HL-60/S4 (cell line): ENCODE data around the gene WDFY3.
"Not testable (repeated sequence)": the region's sequence is repeated elsewhere in the genome, so short reads cannot be mapped to it uniquely, and the experiment has no call there.

Experiments
- in situ Hi-C: fragments of 300-500 bp; cut with MboI; formaldehyde crosslinking; loops from 2 replicates; pipeline ENCODE4 v1.14.3; 2022; ENCODE audit warnings: low sequenced_read_pairs

WDFY3 gene

GRCh38 chr4:84683064-84683850 is 283.2 kb downstream of the WDFY3 start:
- in situ Hi-C loops: no loop called here

GRCh38 chr4:84682661-84683060 is 283.8 kb downstream of the WDFY3 start:
- in situ Hi-C loops: not testable (repeated sequence)

GRCh38 chr4:84681486-84682274 is 284.8 kb downstream of the WDFY3 start:
- in situ Hi-C loops: no loop called here

- in situ Hi-C loops: no loop called here
Measured at GRCh38 chr4:84680956-84681355, 285.5 kb downstream of the WDFY3 start.

GRCh38 chr4:84678976-84679744 is 287.3 kb downstream of the WDFY3 start:
- in situ Hi-C loops: no loop called here

- in situ Hi-C loops: no loop called here
Measured at GRCh38 chr4:84677995-84678394, 288.5 kb downstream of the WDFY3 start.

GRCh38 chr4:84677093-84677492 is 289.4 kb downstream of the WDFY3 start:
- in situ Hi-C loops: no loop called here

- in situ Hi-C loops: no loop called here
Measured at GRCh38 chr4:84673475-84674240, 292.8 kb downstream of the WDFY3 start.

GRCh38 chr4:84672177-84672576 is 294.3 kb downstream of the WDFY3 start:
- in situ Hi-C loops: no loop called here

- in situ Hi-C loops: no loop called here
Measured at GRCh38 chr4:84669201-84669600, 297.3 kb downstream of the WDFY3 start.

GRCh38 chr4:84666439-84666838 is 300.1 kb downstream of the WDFY3 start:
- in situ Hi-C loops: no loop called here

- in situ Hi-C loops: not testable (repeated sequence)
Measured at GRCh38 chr4:84664767-84665166, 301.7 kb downstream of the WDFY3 start.

- in situ Hi-C loops: no loop called here
Measured at GRCh38 chr4:84661191-84661939, 305.1 kb downstream of the WDFY3 start.

- in situ Hi-C loops: no loop called here
Measured at GRCh38 chr4:84660606-84661005, 305.9 kb downstream of the WDFY3 start.

GRCh38 chr4:84652478-84652877 is 314.0 kb downstream of the WDFY3 start:
- in situ Hi-C loops: no loop called here

GRCh38 chr4:84651499-84651898 is 315.0 kb downstream of the WDFY3 start:
- in situ Hi-C loops: no loop called here

GRCh38 chr4:84648863-84649647 is 317.4 kb downstream of the WDFY3 start:
- in situ Hi-C loops: no loop called here

- in situ Hi-C loops: no loop called here
Measured at GRCh38 chr4:84648178-84648577, 318.3 kb downstream of the WDFY3 start.

- in situ Hi-C loops: no loop called here
Measured at GRCh38 chr4:84647312-84647884, 319.1 kb downstream of the WDFY3 start.
